ENCODE measurements around the gene GADD45A. TPM values are rescaled to one million over a fixed set of nuclear protein-coding genes. Genes with fewer than 3 reads are reported as not detected.
A peak's percentile ranks its signal among the peaks of the same experiment; 100 is the strongest.

The GADD45A gene
- total and polyA plus RNA-seq, 9 of the 15 experiments (the other 6 are each of a cell fraction or from before 2014, with no cell fraction given), result 21.3 to 156 (median 62.1) TPM

- TF ChIP-seq AFF1 (IDR thresholded peaks at IDR 0.05; ENCODE audit: low read depth in 1 of 2, partially characterized antibody in 2 of 2) (peak in 1 of 2 experiments; percentile 28), TCF3 (CRISPR knock-in tag; IDR thresholded peaks at IDR 0.05) (peak; percentile 32; the same call in 1 of the 2 replicates), TRIM24 (IDR thresholded peaks at IDR 0.05) (no peak), NFE2 (IDR thresholded peaks at IDR 0.05; ENCODE audit: low read depth) (peak; percentile 56)
Observed at GRCh38 chr1:67687649-67688048, 2.6 kb downstream of the GADD45A start (continued).

DNA sequence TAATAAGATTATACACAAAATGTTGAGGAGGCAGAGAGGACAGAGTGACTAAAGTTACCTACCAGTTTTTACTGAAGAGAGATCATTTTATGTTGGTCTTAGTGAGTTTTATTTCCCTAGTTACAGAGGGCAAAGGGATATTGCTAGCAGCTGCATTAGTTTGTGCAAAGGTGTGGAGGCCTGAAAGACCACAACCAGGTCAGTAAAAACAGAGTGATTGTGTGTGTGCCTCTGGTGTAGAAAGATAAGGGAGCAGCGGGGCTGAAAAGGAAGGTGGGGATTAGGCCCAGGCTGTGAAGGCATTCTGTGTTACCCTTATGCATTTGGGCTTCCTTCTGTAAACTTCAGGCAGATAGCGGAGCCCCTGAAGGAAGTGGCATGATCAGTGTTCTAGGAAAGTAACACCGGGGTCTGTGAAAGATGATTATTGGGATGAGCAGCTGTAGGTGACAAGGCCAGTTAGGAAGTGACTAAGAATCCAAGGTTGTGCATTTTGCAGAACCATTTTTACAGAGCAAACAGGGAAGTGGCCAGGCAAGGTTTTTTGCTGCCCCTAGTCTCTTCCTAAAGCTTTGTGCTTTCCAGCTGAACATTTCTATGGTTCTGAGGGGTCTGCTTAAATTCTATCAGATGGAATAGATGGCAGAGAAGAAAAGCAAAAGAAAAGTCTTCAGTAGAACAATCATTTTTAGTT, 3.7 kb downstream of the GADD45A start:
- in situ Hi-C loops (cut with MboI) (no loop called here), intact Hi-C loops (cut with micrococcal nuclease) (loop anchor here (1.0 to 10.0 kb wide), 7 partner anchors 23 to 756 kb away; partner anchors contain the start of gene SERBP1)
- 0 out of 2 replicates have a peak, but pooled peaks cover 3% of the 10 kb centered on the region for H4K20me1 ChIP-seq (replicated peaks; ENCODE audit: control insufficient read depth, insufficient read depth, low read length)
- ChIA-PET POLR2A (interaction anchor here (0.6 to 6.3 kb wide), 29 partner anchors 10 to 567 kb away, joined by 3 to 52 read pairs (median 4); no protein-coding TSS in a partner anchor), CTCF (ENCODE audit: low intra/inter-chr PET ratio) (interaction anchor here (0.6 kb wide), 1 partner anchor 116 kb away, joined by 3 read pairs; no protein-coding TSS in a partner anchor)
- H3K27ac ChIP-seq (ENCODE audit: extremely low read depth, low read depth, low read length), result peak overlapping the region; percentile 95
- no peak overlapping the region for H2AFZ ChIP-seq (ENCODE audit: low read depth, low read length)
- ATAC-seq (peak; percentile 39), DNase-seq (ENCODE audit: extremely low read depth in 1 of 4, low spot score in 3 of 4) (peak; percentile 60 to 94 (median 74)), FAIRE-seq (peak; percentile 99)
- H3K27me3 ChIP-seq (ENCODE audit: control insufficient read depth in 2 of 2, insufficient read depth in 2 of 2, low read length in 2 of 2), result no peaks in the 10 kb centered on the region
- H3K79me2 ChIP-seq (ENCODE audit: control insufficient read depth, insufficient read depth, low read length), result peaks cover 69% of the 10 kb centered on the region
- BruUV-seq (replicated peaks), result no TSS peak
- H3K9me3 ChIP-seq (replicated peaks; ENCODE audit: control insufficient read depth, insufficient read depth, low read depth, low read length), result no peaks in the 10 kb centered on the region
- H3K9me1 ChIP-seq (ENCODE audit: control insufficient read depth, insufficient read depth, low read length), result no peaks in the 10 kb centered on the region
- WGBS (ENCODE audit: insufficient coverage, low coverage, missing lambda C conversion rate), result 0% methylated on average over 3 of the region's 3 CpGs
- H3K4me3 ChIP-seq, result peak overlapping the region; percentile 93
- peaks cover 63% of the 10 kb centered on the region for H3K36me3 ChIP-seq (ENCODE audit: control insufficient read depth, insufficient read depth, low read length)
- peak overlapping the region; percentile 75 for H3K4me2 ChIP-seq (ENCODE audit: insufficient read depth, low read length)
- peaks cover 18 to 39% of the 10 kb centered on the region in 2 experiments; a peak in 4 of 5 replicates for H3K4me1 ChIP-seq (replicated peaks in 1 of 2; ENCODE audit: control insufficient read depth in 2 of 2, insufficient read depth in 2 of 2, low read length in 2 of 2)
- H3K9ac ChIP-seq (ENCODE audit: insufficient read depth in 1 of 2, low read depth in 2 of 2, low read length in 2 of 2), result peak overlapping the region; percentile 63 to 92; a peak in 3 of 4 replicates
- peak; percentile 99 for TF ChIP-seq ZEB2 (IDR thresholded peaks at IDR 0.05)
- TF ChIP-seq FOXK1 (CRISPR knock-in tag; IDR thresholded peaks at IDR 0.05; ENCODE audit: borderline replicate concordance), result no peak
- peak; percentile 76 to 87 for TF ChIP-seq TRIM24 (IDR thresholded peaks at IDR 0.05)
- peak; percentile 89 for TF ChIP-seq KLF16 (IDR thresholded peaks at IDR 0.05)
- 0 out of 2 replicates have a peak, but pooled peaks have one; percentile 27 for TF ChIP-seq ZNF609 (CRISPR knock-in tag; IDR thresholded peaks at IDR 0.05; ENCODE audit: borderline replicate concordance)
- TF ChIP-seq HNRNPUL1 (IDR thresholded peaks at IDR 0.05; ENCODE audit: low read length), result no peak
- TF ChIP-seq WHSC1 (IDR thresholded peaks at IDR 0.05; ENCODE audit: low read length), result no peak
- TF ChIP-seq PHB2 (IDR thresholded peaks at IDR 0.05; ENCODE audit: low read depth), result 0 out of 2 replicates have a peak, but pooled peaks have one; percentile 71
